GM23338 (cell line): Measurements from ENCODE around the gene IDH2. TPM values are rescaled to one million over a fixed set of nuclear protein-coding genes. Genes with fewer than 3 reads are reported as not detected.

Experiments used
- ATAC-seq: fragments of 200-7000 bp; cut with Tn5 transposase; 3 replicates; pipeline ENCODE4 v1.9.1; 2020
- DNase-seq: peaks from one replicate; pipeline ENCODE4 v3.0.0-alpha.2; 2015; ENCODE audit warnings: low spot score
- H2AFZ ChIP-seq: fragments of 200-600 bp; sonication (generic); 2 replicates; pipeline ENCODE4 v1.8.0; 2016; ENCODE audit warnings: antibody characterized with exemption, mild to moderate bottlenecking, moderate library complexity
- H3F3A ChIP-seq: fragments of 200-600 bp; sonication (generic); replicated peaks from 2 replicates; pipeline ENCODE4 v1.8.0; 2017; ENCODE audit warnings: antibody characterized with exemption, mixed run types, low read depth
- H3K27ac ChIP-seq: fragments of 200-600 bp; sonication (generic); 2 replicates; pipeline ENCODE4 v1.6.1; 2016; ENCODE audit warnings: low read depth
- H3K27me3 ChIP-seq: fragments of 200-600 bp; sonication (generic); 2 replicates; pipeline ENCODE4 v1.8.0; 2016; ENCODE audit warnings: mild to moderate bottlenecking, mixed run types, moderate library complexity; ENCODE audit not compliant: insufficient read depth
- H3K36me3 ChIP-seq: fragments of 200-600 bp; sonication (generic); 2 replicates; pipeline ENCODE4 v1.8.0; 2016; ENCODE audit warnings: mild to moderate bottlenecking; ENCODE audit not compliant: insufficient read depth
- H3K4me1 ChIP-seq: fragments of 200-600 bp; sonication (generic); 2 replicates; pipeline ENCODE4 v1.8.0; 2016; ENCODE audit warnings: mild to moderate bottlenecking, moderate library complexity; ENCODE audit not compliant: insufficient read depth
- H3K4me2 ChIP-seq: fragments of 200-600 bp; sonication (generic); 2 replicates; pipeline ENCODE4 v1.7.1; 2017; ENCODE audit warnings: mixed run types
- H3K4me3 ChIP-seq: fragments of 200-600 bp; sonication (generic); 2 replicates; pipeline ENCODE4 v1.6.1; 2016; ENCODE audit warnings: mixed run types
- H3K79me2 ChIP-seq: fragments of 200-600 bp; sonication (generic); replicated peaks from 2 replicates; pipeline ENCODE4 v1.8.0; 2017; ENCODE audit warnings: mild to moderate bottlenecking; ENCODE audit not compliant: insufficient read depth
- H3K9me2 ChIP-seq: fragments of 200-600 bp; sonication (generic); 2 replicates; pipeline ENCODE4 v1.8.0; 2017; ENCODE audit not compliant: insufficient read depth
- H4K20me1 ChIP-seq: fragments of 200-600 bp; sonication (generic); replicated peaks from 2 replicates; pipeline ENCODE4 v1.8.0; 2017; ENCODE audit warnings: mild to moderate bottlenecking; ENCODE audit not compliant: insufficient read depth
- H3K27ac Mint-ChIP-seq: 2 replicates; pipeline ENCODE4 v1.8.0; 2020; ENCODE audit warnings: inconsistent platforms, mild to moderate bottlenecking, moderate library complexity, mixed read lengths
- H3K27me3 Mint-ChIP-seq: 3 replicates; pipeline ENCODE4 v1.8.0; 2022; ENCODE audit warnings: low read depth, mild to moderate bottlenecking, moderate library complexity, mixed read lengths, inconsistent platforms; ENCODE audit not compliant: insufficient read depth, poor library complexity
- H3K36me3 Mint-ChIP-seq: 3 replicates; pipeline ENCODE4 v1.8.0; 2021; ENCODE audit warnings: low read depth, mild to moderate bottlenecking, inconsistent platforms, moderate library complexity, mixed read lengths
- H3K4me1 Mint-ChIP-seq: 3 replicates; pipeline ENCODE4 v1.8.0; 2020; ENCODE audit warnings: mild to moderate bottlenecking, inconsistent platforms, mixed read lengths
- H3K4me3 Mint-ChIP-seq: 3 replicates; pipeline ENCODE4 v1.8.0; 2021; ENCODE audit warnings: moderate library complexity, mild to moderate bottlenecking, inconsistent platforms, mixed read lengths
- H3K9me3 Mint-ChIP-seq: 3 replicates; pipeline ENCODE4 v1.8.0; 2020; ENCODE audit warnings: moderate library complexity, mild to moderate bottlenecking, inconsistent platforms, mixed read lengths
- CREB1 ChIP-seq: fragments of 250-450 bp; sonication (Bioruptor Pico); IDR thresholded peaks from 2 replicates; pipeline ENCODE4 v1.5.0; 2020; ENCODE audit warnings: low read depth, mild to moderate bottlenecking, moderate library complexity
- CTCF ChIP-seq, 2 experiments: fragments of 200-600 bp in 1 of 2; sonication (generic) in 1 of 2; conservative IDR thresholded peaks; 2 replicates each; pipeline versions ENCODE4 v1.5.1 to v1.6.1; 2016 to 2017; ENCODE audit warnings: antibody characterized with exemption in 2 of 2, low read depth in 2 of 2, mild to moderate bottlenecking in 2 of 2, moderate library complexity in 1 of 2
- ETS1 ChIP-seq: IDR thresholded peaks from 2 replicates; pipeline ENCODE4 v1.6.1; 2016; ENCODE audit warnings: antibody characterized with exemption
- EZH2 ChIP-seq: fragments of 200-600 bp; sonication (generic); IDR thresholded peaks from one replicate; pipeline ENCODE4 v1.8.0; 2017; ENCODE audit warnings: antibody characterized with exemption, mild to moderate bottlenecking, low read depth; ENCODE audit not compliant: unreplicated experiment
- EZH2phosphoT487 ChIP-seq: fragments of 200-600 bp; sonication (generic); IDR thresholded peaks from one replicate; pipeline ENCODE4 v1.8.1; 2018; ENCODE audit warnings: antibody characterized with exemption; ENCODE audit not compliant: unreplicated experiment
- JUNB ChIP-seq: IDR thresholded peaks from one replicate; pipeline ENCODE4 v1.6.1; 2016; ENCODE audit warnings: antibody characterized with exemption; ENCODE audit not compliant: unreplicated experiment
- NANOG ChIP-seq: IDR thresholded peaks from 2 replicates; pipeline ENCODE4 v1.6.1; 2016; ENCODE audit warnings: antibody characterized with exemption, borderline replicate concordance
- POLR2AphosphoS5 ChIP-seq: IDR thresholded peaks from 2 replicates; pipeline ENCODE4 v1.6.1; 2016; ENCODE audit warnings: antibody characterized with exemption, low read depth
- REST ChIP-seq: IDR thresholded peaks from one replicate; pipeline ENCODE4 v1.6.1; 2018; ENCODE audit warnings: antibody characterized with exemption; ENCODE audit not compliant: unreplicated experiment
- STAT1 ChIP-seq: IDR thresholded peaks from one replicate; pipeline ENCODE4 v1.6.1; 2016; ENCODE audit warnings: antibody characterized with exemption; ENCODE audit not compliant: unreplicated experiment
- ZNF114 ChIP-seq: fragments of 250-450 bp; sonication (Bioruptor Pico); IDR thresholded peaks from 2 replicates; pipeline ENCODE4 v1.5.0; 2020; ENCODE audit warnings: mild to moderate bottlenecking, moderate library complexity
- ZNF331 ChIP-seq: fragments of 250-450 bp; sonication (Bioruptor Pico); IDR thresholded peaks from 2 replicates; pipeline ENCODE4 v1.5.0; 2020; ENCODE audit warnings: low read depth, mild to moderate bottlenecking, moderate library complexity
- ZNF462 ChIP-seq: fragments of 250-450 bp; sonication (Bioruptor Pico); IDR thresholded peaks from 2 replicates; pipeline ENCODE4 v1.5.0; 2020; ENCODE audit warnings: mild to moderate bottlenecking, moderate library complexity
- polyA plus RNA-seq: library from polyadenylated mRNA; unstranded; fragments of >200 nt; fragmentation: Nextera tagmentation; extraction: Ambion mirVana; gene quantifications from 2 replicates; pipeline ENCODE4 v1.2.1, GENCODE V29; 2016
- total RNA-seq: library from RNA; depleted of rRNA; stranded (reverse); fragments of >200 nt; shearing (Covaris generic); gene quantifications from 2 replicates; pipeline ENCODE4 v1.2.3, GENCODE V29; 2014

The IDH2 gene
- total and polyA plus RNA-seq, 2 experiments from 2014 or later: 54.9 to 64.0 TPM

- H3K4me1 Mint-ChIP-seq: peaks cover 47% of the 10 kb centered on the region
- peaks cover 14% of the 10 kb centered on the region for H3K27me3 Mint-ChIP-seq
- Histone ChIP-seq H3K27me3 (no peaks in the 10 kb centered on the region), H3K36me3 (no peaks in the 10 kb centered on the region), H3K9me2 (no peaks in the 10 kb centered on the region), H3K4me2 (no peak overlapping the region), H2AFZ (no peak overlapping the region), H3F3A (no peaks in the 10 kb centered on the region; the same call in 1 of the 2 replicates), H4K20me1 (no peaks in the 10 kb centered on the region), H3K4me1 (peaks cover 12% of the 10 kb centered on the region), H3K4me3 (no peak overlapping the region), H3K27ac (no peak overlapping the region), H3K79me2 (no peaks in the 10 kb centered on the region)
- H3K9me3 Mint-ChIP-seq: no peaks in the 10 kb centered on the region
- TF ChIP-seq EZH2phosphoT487 (no peak), ZNF114 (CRISPR knock-in tag) (no peak), REST (no peak), ZNF462 (CRISPR knock-in tag) (no peak), EZH2 (no peak), JUNB (no peak), CREB1 (no peak), STAT1 (no peak), CTCF (conservative IDR thresholded peaks at IDR 0.05; ENCODE audit: low read depth in 2 of 2) (no peak), POLR2AphosphoS5 (no peak), NANOG (no peak), ZNF331 (CRISPR knock-in tag) (no peak), ETS1 (no peak)
- DNase-seq (no peak), ATAC-seq (no peak)
- H3K27ac Mint-ChIP-seq: no peak overlapping the region
- no peaks in the 10 kb centered on the region; the same call in 2 of the 3 replicates for H3K36me3 Mint-ChIP-seq
- no peak overlapping the region for H3K4me3 Mint-ChIP-seq
Measured at GRCh38 chr15:90054618-90055097, 47.6 kb downstream of the IDH2 start.
